HL-60/S4 (cell line): Measurements from ENCODE around the gene UTF1.
"Not testable (repeated sequence)": the region's sequence is repeated elsewhere in the genome, so short reads cannot be mapped to it uniquely, and the experiment has no call there.

Experiments
- in situ Hi-C: fragments of 300-500 bp; cut with MboI; formaldehyde crosslinking; loops from 2 replicates; pipeline ENCODE4 v1.14.3; 2022; ENCODE audit warnings: low sequenced_read_pairs

Gene UTF1

GRCh38 chr10:133261726-133262325 is 31.8 kb downstream of the UTF1 start:
- in situ Hi-C loops: no loop called here

DNA sequence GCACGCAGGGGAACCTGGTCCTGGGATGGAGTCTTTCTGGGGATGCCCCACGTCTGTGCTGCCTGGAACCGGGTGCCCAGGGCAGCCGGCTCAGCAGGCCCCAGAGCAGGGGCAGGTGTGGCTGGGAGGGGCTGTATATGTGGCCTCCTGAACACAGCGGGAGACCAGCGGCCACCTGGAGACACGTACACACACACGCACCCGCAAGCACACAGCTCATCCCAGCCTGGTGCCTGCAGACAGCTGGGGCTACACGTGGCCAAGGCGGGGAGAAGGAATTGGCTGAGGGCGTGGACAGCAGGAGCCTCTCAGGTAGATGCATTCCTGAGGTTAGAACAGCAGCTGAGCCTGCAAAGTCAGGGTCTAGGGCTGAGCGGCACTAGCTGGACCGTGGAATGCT is 32.7 kb downstream of the UTF1 start:
- in situ Hi-C loops: no loop called here

- in situ Hi-C loops: no loop called here
Observed at GRCh38 chr10:133263674-133264073, 33.7 kb downstream of the UTF1 start.

DNA sequence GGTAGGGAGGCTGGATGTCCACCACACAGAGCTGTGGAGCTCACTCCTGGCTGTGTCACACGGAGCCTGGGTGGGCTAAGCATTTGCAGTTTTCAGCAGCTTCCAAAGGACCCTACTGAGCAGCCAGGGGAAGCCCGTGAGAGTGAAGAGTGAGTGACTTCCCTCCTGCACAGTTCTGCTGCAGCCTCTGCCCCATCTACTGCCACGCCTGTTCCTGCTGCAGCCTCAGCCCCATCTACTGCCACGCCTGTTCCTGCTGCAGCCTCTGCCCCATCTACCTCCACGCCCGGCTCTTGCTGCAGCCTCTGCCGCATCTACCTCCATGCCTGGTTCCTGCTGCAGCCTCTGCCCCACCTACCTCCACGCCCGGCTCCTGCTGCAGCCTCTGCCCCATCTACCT is 34.4 kb downstream of the UTF1 start:
- in situ Hi-C loops: no loop called here

DNA sequence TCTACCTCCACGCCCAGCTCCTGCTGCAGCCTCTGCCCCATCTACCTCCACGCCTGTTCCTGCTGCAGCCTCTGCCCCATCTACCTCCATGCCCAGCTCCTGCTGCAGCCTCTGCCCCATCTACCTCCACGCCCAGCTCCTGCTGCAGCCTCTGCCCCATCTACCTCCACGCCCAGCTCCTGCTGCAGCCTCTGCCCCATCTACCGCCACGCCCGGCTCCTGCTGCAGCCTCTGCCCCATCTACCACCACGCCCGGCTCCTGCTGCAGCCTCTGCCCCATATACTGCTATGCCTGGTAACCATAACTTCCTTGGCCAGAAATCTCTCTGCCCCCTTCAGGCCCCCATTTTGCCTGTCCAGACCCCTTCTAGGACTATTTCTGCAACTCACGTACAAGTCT is 35.0 kb downstream of the UTF1 start:
- in situ Hi-C loops: not testable (repeated sequence)

GRCh38 chr10:133266056-133266795 is 36.2 kb downstream of the UTF1 start:
- in situ Hi-C loops: no loop called here

DNA sequence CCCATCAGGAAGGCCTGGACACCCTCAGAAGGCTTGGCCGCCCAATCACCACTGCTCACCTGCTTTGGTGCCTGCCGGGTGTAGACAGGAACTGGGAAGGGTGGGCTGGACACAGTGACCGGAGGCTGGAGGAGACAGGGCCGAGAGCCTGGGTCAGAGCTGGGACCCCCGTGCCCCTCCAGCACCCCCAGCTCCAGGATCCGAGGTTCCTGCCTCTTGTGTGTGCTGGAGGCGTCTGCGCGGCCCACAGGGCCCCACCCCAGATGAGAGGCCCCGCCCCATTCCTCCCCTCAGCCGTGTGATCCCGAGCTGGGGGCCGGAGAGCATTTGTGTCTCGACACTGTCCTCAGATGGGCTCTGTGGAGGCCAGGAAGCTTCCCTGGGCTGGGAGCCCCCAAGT is 37.3 kb downstream of the UTF1 start:
- in situ Hi-C loops: no loop called here

DNA sequence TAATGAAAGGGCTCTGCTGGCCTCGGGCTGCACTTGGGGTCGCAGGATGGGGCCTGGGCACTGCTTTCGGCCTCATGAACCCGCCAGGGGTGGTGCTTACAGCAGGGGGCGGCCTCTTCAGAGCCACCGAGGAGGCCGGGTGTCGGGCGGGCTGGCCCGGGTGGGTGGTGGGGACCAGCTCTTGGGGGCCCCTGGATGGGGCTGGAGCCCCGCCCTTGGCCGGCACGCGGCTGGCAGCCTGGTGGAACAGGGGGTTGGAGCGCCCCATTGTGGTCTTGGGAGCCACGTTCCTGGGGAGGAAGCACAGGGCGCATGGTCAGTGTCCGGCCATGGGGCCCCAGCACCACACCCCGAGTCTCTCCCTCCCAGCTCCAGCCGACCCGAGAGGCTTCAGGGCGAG is 37.8 kb downstream of the UTF1 start:
- in situ Hi-C loops: no loop called here

GRCh38 chr10:133268532-133268931 is 38.5 kb downstream of the UTF1 start:
- in situ Hi-C loops: no loop called here

- in situ Hi-C loops: no loop called here
Observed at GRCh38 chr10:133269367-133269766, 39.4 kb downstream of the UTF1 start.

DNA sequence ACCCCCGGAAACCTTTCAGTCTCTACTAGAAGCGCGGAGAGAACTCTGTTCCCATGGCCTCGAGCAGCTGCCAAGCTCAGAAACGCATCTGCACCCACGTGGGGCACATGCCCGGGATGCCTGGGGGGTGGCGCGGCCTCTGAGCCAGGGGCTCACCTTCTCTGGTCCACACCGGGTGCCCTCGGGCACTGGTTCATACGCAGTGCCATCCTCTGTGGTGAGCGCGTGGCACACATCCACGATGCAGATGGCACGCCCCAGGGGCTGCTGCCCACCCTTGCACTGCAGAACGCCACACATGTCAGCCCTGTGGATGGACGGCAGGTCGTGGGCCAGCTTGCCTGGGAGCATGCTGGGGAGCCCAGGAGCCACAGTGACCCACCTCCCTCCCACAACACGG is 40.2 kb downstream of the UTF1 start:
- in situ Hi-C loops: no loop called here

- in situ Hi-C loops: no loop called here
Observed at GRCh38 chr10:133270773-133271297, 40.8 kb downstream of the UTF1 start.

- in situ Hi-C loops: no loop called here
Observed at GRCh38 chr10:133271521-133272300, 41.7 kb downstream of the UTF1 start.

- in situ Hi-C loops: no loop called here
Observed at GRCh38 chr10:133272301-133272963, 42.4 kb downstream of the UTF1 start.

- in situ Hi-C loops: no loop called here
Observed at GRCh38 chr10:133272964-133273420, 43.0 kb downstream of the UTF1 start.

GRCh38 chr10:133273534-133274143 is 43.6 kb downstream of the UTF1 start:
- in situ Hi-C loops: no loop called here

DNA sequence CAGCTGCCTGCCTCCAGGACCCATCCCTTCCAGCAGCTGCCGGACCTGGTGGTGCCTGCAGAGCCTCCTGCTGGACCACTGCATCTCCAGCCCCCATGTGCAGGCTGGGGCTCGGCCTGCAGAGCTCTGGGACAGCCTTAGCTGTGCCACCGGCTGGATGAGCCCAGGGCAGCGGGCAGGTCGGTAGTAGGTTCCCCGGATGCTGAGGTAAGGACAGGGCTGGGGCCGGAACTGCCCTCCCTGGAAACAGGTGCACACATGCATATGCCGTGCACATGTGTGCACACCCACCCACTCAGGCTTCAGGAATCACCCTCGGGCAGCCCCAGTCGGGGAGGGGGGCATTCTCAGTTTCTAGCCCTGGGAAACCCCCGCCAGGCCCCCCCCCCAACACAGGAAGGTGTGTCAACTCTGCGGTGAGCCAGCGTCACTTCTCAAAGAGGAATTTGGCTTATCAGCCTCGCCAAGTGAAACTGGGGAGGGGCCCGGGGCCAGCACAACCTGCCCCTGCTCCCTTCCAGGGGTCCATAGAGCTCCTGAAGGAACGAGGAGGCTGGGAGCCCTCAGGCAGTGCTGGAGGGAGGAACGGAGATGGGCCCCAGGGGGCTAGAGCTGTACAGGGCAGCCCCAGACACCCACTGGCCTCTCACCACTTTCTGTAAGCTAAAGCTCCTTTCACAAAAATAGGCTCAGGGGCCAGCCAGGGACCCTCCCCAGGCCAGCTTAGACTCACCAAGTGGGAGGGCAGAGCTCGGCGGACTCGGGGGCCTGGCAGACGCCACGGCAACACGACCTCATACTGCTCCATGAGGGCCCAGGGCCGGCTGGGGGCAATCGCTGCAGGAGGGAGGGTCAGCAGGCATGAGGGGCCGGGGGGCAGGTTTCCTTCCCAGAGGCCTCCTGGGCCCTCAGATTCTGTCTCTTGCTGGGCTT is 45.0 kb downstream of the UTF1 start:
- in situ Hi-C loops: no loop called here

GRCh38 chr10:133275684-133276092 is 45.7 kb downstream of the UTF1 start:
- in situ Hi-C loops: no loop called here

DNA sequence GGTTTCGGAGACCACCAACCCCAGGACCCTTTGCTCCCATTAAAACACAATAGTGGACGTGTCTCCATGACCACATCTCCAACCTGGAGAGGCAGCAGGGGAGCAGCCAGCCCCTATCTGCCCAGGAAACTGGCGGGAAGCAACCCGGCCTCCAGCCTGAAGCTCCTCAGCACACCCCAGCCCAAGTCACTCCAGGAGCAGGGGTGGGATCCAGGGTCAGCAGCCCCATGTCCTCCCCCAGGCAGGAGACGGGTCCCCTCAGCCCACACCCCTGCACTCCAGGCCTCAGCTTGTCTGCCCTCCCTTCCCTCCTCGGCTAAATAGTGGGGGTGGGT is 46.0 kb downstream of the UTF1 start:
- in situ Hi-C loops: no loop called here
